ENCODE data around the gene PHACTR1.

Gene PHACTR1

GRCh38 chr6:13053006-13053461, 336.5 kb downstream of the PHACTR1 start:
- in situ Hi-C loops (cut with HindIII; ENCODE audit: low sequenced_read_pairs), result no loop called here

DNA sequence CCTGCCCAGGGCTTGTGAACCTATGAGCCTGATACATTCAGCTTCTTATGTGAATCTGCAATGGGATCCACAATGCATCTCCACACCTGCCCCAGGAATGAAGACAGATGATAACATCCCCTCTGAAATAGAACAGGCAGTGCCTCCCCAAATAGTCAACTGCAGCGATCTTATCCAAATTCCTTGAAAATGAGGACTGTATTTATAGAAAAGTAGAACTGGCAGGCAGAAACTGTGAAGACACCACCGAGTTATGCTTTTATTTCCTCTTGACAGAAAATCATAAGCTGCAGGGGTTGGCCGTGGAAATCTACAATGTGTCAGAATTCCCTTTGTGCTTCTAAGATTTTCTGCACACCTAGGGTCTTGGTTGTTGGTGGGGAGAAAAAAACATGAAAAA, 341.5 kb downstream of the PHACTR1 start:
- in situ Hi-C loops (cut with HindIII; ENCODE audit: low sequenced_read_pairs), result no loop called here

- in situ Hi-C loops (cut with HindIII; ENCODE audit: low sequenced_read_pairs), result no loop called here
Observed at GRCh38 chr6:13059026-13059425, 342.5 kb downstream of the PHACTR1 start.

GRCh38 chr6:13063300-13063918, 346.8 kb downstream of the PHACTR1 start:
- in situ Hi-C loops (cut with HindIII; ENCODE audit: low sequenced_read_pairs), result loop anchor here (10.0 kb wide), 1 partner anchor 49 kb away; no protein-coding TSS in a partner anchor

GRCh38 chr6:13065581-13065980, 349.0 kb downstream of the PHACTR1 start:
- in situ Hi-C loops (cut with HindIII; ENCODE audit: low sequenced_read_pairs), result loop anchor here (10.0 kb wide), 1 partner anchor 51 kb away; no protein-coding TSS in a partner anchor

DNA sequence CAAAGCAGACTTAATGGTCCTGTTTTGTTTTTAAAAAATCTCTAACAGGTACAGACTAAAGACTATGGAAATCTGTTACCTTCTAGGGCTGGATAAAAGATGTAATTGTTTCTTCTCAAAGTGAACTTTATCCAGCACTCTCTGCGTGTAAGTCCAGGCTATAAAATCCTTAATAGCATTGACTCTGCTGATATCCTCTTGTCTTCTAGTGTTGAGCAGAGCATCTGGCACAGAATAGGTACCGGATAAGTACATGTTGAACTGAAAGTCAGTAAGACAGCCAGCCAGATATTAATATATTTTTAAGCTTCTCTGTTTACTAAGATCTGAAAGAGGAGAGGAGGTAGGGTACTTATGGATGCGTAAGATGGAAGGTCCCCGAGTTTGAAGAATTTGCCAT, 349.5 kb downstream of the PHACTR1 start:
- in situ Hi-C loops (cut with HindIII; ENCODE audit: low sequenced_read_pairs), result loop anchor here (10.0 kb wide), 1 partner anchor 51 kb away; no protein-coding TSS in a partner anchor

DNA sequence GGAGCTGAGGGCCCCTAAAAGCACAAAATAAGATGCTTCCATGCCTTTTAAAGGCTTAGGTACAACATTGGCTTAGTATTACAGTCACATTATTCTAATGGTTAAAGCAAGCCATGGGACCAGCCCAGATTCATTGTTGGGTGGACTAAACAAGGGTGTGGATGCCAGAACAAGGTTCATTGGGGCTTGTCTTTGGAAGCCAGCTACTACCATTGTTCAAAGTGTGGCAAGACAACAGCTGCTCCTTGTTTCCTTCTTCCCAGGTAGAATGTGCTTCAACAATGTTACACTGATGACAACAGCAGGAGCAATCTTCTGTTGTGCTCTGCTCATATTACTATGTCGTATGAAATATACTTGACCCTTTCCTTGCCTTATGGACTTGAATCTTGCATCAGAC, 350.3 kb downstream of the PHACTR1 start:
- in situ Hi-C loops (cut with HindIII; ENCODE audit: low sequenced_read_pairs), result loop anchor here (10.0 kb wide), 1 partner anchor 52 kb away; no protein-coding TSS in a partner anchor

- in situ Hi-C loops (cut with HindIII; ENCODE audit: low sequenced_read_pairs), result loop anchor here (10.0 kb wide), 1 partner anchor 54 kb away; no protein-coding TSS in a partner anchor
Observed at GRCh38 chr6:13068586-13069210, 352.1 kb downstream of the PHACTR1 start.

GRCh38 chr6:13071550-13072345, 355.2 kb downstream of the PHACTR1 start:
- in situ Hi-C loops (cut with HindIII; ENCODE audit: low sequenced_read_pairs), result no loop called here

GRCh38 chr6:13072686-13073347, 356.2 kb downstream of the PHACTR1 start:
- in situ Hi-C loops (cut with HindIII; ENCODE audit: low sequenced_read_pairs), result no loop called here

DNA sequence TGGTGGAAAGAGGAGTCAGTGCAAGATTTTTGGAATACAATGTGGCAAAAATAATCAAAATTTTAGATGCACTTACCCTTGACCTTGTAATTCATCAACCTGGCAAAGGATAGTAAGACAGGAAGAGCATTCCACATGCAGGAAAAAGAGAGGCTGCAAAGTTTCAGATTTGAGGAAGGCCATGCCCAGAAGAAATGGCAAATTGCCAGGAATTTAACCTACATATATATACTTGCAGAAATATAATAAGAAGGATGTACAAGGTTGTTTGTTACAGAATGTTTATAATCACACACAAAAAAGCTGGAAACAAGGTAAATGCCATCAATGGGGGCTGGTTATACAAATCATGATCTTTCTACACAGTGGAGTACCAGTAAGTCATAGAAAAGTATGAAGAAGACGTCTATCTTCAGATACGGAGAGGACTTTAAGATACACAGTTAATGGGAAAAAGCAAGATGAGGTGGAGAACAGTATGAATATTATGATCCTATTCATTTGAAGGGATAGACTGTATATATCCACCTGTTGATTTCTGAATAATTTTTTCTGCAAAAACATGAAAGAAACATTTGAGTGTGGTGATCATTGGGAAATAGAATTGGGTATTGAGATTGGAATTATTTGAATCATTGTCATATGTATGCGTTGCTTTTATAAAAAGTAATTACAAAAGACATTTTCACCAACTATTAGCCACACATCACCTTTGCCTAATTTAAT, 358.0 kb downstream of the PHACTR1 start:
- in situ Hi-C loops (cut with HindIII; ENCODE audit: low sequenced_read_pairs), result no loop called here

GRCh38 chr6:13075141-13075845, 358.7 kb downstream of the PHACTR1 start:
- in situ Hi-C loops (cut with HindIII; ENCODE audit: low sequenced_read_pairs), result no loop called here

DNA sequence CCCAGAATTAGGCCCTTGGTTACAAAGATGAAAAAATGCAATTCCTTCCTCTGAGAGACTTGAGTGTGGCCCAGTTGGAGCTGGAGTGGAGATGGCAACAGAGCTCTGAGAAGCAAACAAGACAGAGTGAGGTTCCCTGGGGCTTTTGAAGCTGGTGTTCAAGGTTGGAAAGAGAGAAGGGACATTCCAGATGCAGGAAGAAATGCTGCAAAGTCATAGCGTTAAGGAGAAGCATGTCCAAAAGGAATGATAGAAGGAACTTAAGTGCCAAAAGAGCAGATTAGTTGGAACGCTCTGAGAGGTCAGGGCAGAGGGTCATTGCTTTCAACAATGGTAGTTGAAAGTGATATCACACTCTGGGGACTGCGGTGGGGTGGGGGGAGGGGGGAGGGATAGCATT, 360.0 kb downstream of the PHACTR1 start:
- in situ Hi-C loops (cut with HindIII; ENCODE audit: low sequenced_read_pairs), result no loop called here

GRCh38 chr6:13077117-13077516, 360.6 kb downstream of the PHACTR1 start:
- in situ Hi-C loops (cut with HindIII; ENCODE audit: low sequenced_read_pairs), result no loop called here

DNA sequence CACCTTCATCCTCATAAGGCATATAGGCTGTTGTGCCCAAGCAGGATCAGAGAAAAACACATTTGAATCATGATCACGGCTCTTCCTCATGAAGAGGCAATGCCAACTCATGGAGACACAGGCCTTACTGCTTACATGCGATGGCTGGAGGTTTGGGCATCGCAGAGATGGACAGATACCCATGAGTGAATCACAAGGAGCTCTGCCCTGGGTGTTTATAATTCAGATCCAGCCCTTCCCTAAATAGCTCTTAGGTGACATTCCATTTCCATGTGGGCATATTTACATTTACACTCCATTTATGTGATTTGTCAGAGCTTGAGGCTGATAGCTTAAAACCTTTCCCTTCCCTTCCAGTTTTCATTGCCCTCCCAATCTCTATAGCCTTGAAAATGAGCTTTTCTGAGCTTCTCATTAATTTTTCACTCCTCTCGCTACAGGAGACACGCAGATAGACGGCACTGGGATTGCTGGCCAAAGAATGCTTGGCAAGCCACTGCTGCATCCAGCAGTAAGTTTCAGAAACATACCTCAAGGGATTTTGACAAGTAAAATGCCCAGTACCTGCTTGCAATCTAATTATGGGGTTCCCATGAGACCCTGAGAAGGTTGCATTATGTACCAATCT, 362.6 kb downstream of the PHACTR1 start:
- in situ Hi-C loops (cut with HindIII; ENCODE audit: low sequenced_read_pairs), result no loop called here

GRCh38 chr6:13080462-13081188, 364.1 kb downstream of the PHACTR1 start:
- in situ Hi-C loops (cut with HindIII; ENCODE audit: low sequenced_read_pairs), result no loop called here

GRCh38 chr6:13081189-13081563, 364.6 kb downstream of the PHACTR1 start:
- in situ Hi-C loops (cut with HindIII; ENCODE audit: low sequenced_read_pairs), result no loop called here

GRCh38 chr6:13089296-13089994, 372.9 kb downstream of the PHACTR1 start:
- in situ Hi-C loops (cut with HindIII; ENCODE audit: low sequenced_read_pairs), result no loop called here

All from DLD1 (cell line).